Suprapubic skin (tissue), 3 donors: ENCODE data around the gene GALM.

ENCODE experiments used
- EP300 ChIP-seq: sonication (generic); formaldehyde crosslinking; IDR thresholded peaks from one replicate; pipeline ENCODE4 v1.6.1; 2017; ENCODE audit warnings: antibody characterized with exemption
- POLR2A ChIP-seq, 2 donors: fragments of 450-650 bp; IDR thresholded peaks; one replicate each; pipeline ENCODE4 v1.6.1; 2017; ENCODE audit warnings: antibody characterized with exemption in 2 of 2, mild to moderate bottlenecking in 2 of 2, moderate library complexity in 2 of 2
- TF ChIP-seq, protein P1 (sequence below), 2 donors: fragments of 200-600 bp in 1 of 2; fragments of 450-650 bp in 1 of 2; sonication (generic) in 1 of 2; IDR thresholded peaks; one replicate each; pipeline ENCODE4 v1.5.1; 2016 to 2019; ENCODE audit warnings: antibody characterized with exemption in 2 of 2, mild to moderate bottlenecking in 1 of 2, moderate library complexity in 1 of 2

DNA sequence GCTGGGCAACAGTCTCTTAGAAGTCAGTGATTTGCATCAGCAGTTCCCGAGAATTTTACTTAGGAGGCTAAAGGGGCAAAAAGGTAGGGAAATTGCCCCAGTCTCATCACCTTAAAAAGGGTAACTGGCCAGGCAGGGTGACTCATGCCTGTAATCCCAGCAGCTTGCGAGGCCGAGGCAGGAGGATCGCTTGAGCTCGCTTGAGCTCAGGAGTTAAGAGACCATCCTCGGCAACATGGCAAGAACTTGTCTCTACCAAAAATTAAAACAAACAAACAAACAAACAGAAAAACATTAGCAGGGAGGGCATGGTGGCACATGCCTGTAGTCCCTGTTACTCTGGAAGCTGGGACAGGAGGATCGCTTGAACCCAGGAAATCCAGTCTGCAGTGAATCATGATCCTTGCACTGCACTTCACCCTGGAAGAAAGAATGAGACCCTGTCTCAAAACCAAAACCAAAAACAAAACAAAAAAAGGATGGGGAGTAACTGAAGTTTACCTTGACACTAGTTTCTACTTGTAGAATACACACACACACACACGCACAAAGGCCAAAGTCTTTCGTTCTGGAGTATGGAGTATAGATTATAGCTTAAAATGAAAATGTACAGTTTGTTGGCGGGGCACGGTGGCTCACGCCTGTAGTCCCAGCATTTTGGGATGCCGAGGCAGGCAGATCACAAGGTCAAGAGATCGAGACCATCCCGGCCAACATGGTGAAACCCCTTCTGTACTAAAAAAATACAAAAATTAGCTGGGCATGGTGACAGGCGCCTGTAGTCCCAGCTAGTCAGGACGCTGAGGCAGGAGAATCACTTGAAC, 109.4 kb downstream of the GALM start:
- TF ChIP-seq POLR2A (IDR thresholded peaks at IDR 0.05) = no peak
- TF ChIP-seq, protein P1, sequence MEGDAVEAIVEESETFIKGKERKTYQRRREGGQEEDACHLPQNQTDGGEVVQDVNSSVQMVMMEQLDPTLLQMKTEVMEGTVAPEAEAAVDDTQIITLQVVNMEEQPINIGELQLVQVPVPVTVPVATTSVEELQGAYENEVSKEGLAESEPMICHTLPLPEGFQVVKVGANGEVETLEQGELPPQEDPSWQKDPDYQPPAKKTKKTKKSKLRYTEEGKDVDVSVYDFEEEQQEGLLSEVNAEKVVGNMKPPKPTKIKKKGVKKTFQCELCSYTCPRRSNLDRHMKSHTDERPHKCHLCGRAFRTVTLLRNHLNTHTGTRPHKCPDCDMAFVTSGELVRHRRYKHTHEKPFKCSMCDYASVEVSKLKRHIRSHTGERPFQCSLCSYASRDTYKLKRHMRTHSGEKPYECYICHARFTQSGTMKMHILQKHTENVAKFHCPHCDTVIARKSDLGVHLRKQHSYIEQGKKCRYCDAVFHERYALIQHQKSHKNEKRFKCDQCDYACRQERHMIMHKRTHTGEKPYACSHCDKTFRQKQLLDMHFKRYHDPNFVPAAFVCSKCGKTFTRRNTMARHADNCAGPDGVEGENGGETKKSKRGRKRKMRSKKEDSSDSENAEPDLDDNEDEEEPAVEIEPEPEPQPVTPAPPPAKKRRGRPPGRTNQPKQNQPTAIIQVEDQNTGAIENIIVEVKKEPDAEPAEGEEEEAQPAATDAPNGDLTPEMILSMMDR (IDR thresholded peaks at IDR 0.05) = no peak
- TF ChIP-seq EP300 = no peak
